ENCODE measurements around the gene TMEM150C. TPM values are rescaled to one million over a fixed set of nuclear protein-coding genes. Genes with fewer than 3 reads are reported as not detected.

Gene TMEM150C
- total RNA-seq, 1 experiment from 2014 or later, result 2.7 TPM

DNA sequence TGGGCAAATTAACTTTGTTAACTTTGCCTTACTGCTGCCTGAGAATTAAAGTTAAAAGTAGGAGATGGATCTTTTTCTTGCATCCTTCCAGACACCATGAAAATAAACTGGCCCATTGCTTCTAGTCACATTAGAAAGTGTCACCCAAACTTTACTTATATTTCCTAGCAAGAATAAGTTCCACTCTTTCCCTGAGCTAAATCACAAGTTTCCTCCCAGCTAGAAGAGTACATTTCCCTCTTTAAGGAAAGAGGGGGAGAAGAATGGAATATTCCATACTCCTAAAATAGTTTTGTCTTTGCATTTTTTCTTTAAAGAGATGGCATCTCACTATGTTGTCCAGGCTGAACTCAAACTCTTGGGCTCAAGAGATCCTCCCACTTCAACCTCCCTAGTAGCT lies 53.8 kb downstream of the TMEM150C start:
- no peak for DNase-seq
- Histone ChIP-seq H3K23me2 (ENCODE audit: insufficient read length, low read depth, low read length, poor library complexity, severe bottlenecking) (no peaks in the 10 kb centered on the region), H3K4me2 (ENCODE audit: insufficient read depth, insufficient read length, low read length) (no peak overlapping the region), H3K14ac (ENCODE audit: insufficient read depth, low read length) (no peak overlapping the region), H4K5ac (ENCODE audit: insufficient read length, low read depth, low read length) (no peak overlapping the region), H3K9ac (ENCODE audit: extremely low read depth, insufficient read length, low read length) (no peak overlapping the region), H3K23ac (ENCODE audit: insufficient read length, low read depth, low read length) (no peak overlapping the region), H2BK20ac (ENCODE audit: low read depth, low read length, poor library complexity, severe bottlenecking) (no peak overlapping the region), H2AK5ac (ENCODE audit: insufficient read length, low read length) (no peak overlapping the region), H2BK120ac (ENCODE audit: low read depth, low read length, poor library complexity, severe bottlenecking) (no peak overlapping the region), H2BK15ac (ENCODE audit: low read depth, low read length) (no peak overlapping the region), H4K20me1 (ENCODE audit: control insufficient read depth, insufficient read depth, insufficient read length) (no peaks in the 10 kb centered on the region), H3K9me3 (ENCODE audit: control insufficient read depth, low read depth, low read length) (no peaks in the 10 kb centered on the region), H3K27me3 (ENCODE audit: insufficient read depth, low read length) (no peaks in the 10 kb centered on the region), H3K18ac (ENCODE audit: insufficient read length, low read depth, low read length) (no peak overlapping the region), H3T11ph (ENCODE audit: low read length) (no peak overlapping the region), H3K4ac (ENCODE audit: low read depth, low read length) (no peak overlapping the region), H4K8ac (replicated peaks; ENCODE audit: insufficient read length, low read depth, low read length) (no peak overlapping the region), H3K79me2 (ENCODE audit: insufficient read depth, low read length) (no peaks in the 10 kb centered on the region), H4K91ac (ENCODE audit: insufficient read length, low read depth, low read length) (no peak overlapping the region), H3K79me1 (ENCODE audit: insufficient read depth, low read depth, low read length, poor library complexity, severe bottlenecking) (no peaks in the 10 kb centered on the region), H2BK12ac (ENCODE audit: insufficient read length, low read depth, low read length) (no peak overlapping the region), H3K27ac (ENCODE audit: insufficient read length, low read depth, low read length) (no peak overlapping the region), H2BK5ac (ENCODE audit: insufficient read length, low read length) (no peak overlapping the region), H3K56ac (ENCODE audit: insufficient read length, low read depth, low read length) (no peak overlapping the region), H3K4me1 (ENCODE audit: insufficient read depth, low read length) (no peaks in the 10 kb centered on the region), H2AFZ (ENCODE audit: low read length) (no peak overlapping the region)
- TF ChIP-seq, protein P1, sequence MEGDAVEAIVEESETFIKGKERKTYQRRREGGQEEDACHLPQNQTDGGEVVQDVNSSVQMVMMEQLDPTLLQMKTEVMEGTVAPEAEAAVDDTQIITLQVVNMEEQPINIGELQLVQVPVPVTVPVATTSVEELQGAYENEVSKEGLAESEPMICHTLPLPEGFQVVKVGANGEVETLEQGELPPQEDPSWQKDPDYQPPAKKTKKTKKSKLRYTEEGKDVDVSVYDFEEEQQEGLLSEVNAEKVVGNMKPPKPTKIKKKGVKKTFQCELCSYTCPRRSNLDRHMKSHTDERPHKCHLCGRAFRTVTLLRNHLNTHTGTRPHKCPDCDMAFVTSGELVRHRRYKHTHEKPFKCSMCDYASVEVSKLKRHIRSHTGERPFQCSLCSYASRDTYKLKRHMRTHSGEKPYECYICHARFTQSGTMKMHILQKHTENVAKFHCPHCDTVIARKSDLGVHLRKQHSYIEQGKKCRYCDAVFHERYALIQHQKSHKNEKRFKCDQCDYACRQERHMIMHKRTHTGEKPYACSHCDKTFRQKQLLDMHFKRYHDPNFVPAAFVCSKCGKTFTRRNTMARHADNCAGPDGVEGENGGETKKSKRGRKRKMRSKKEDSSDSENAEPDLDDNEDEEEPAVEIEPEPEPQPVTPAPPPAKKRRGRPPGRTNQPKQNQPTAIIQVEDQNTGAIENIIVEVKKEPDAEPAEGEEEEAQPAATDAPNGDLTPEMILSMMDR (conservative IDR thresholded peaks at IDR 0.05), result no peak
- H3K36me3 Mint-ChIP-seq (ENCODE audit: insufficient read depth in 1 of 3, low read depth in 3 of 3), result peaks cover 0 to 3% (median 0%) of the 10 kb centered on the region in 3 experiments; a peak in 1 of 7 replicates
- H3K27me3 Mint-ChIP-seq (ENCODE audit: low read depth), result no peaks in the 10 kb centered on the region; the same call in 1 of the 2 replicates
- no peaks in the 10 kb centered on the region; a peak in 2 of 5 replicates for H3K9me3 Mint-ChIP-seq
- H3K4me1 Mint-ChIP-seq, result peaks cover 4 to 10% of the 10 kb centered on the region in 2 experiments; a peak in 3 of 4 replicates
- H3K4me3 Mint-ChIP-seq, result no peak overlapping the region
- H3K27ac Mint-ChIP-seq, result no peak overlapping the region
